Activated CD4-positive, alpha-beta T cell treated with anti-CD3 and anti-CD28 coated beads for 24 hours (primary cell): ENCODE data around the gene ETV3L.

ENCODE experiments used
- DNase-seq, 2 donors: peaks; one replicate each; pipeline ENCODE4 v3.0.0-alpha.2; 2020; ENCODE audit warnings: low read depth in 2 of 2

The ETV3L gene

DNA sequence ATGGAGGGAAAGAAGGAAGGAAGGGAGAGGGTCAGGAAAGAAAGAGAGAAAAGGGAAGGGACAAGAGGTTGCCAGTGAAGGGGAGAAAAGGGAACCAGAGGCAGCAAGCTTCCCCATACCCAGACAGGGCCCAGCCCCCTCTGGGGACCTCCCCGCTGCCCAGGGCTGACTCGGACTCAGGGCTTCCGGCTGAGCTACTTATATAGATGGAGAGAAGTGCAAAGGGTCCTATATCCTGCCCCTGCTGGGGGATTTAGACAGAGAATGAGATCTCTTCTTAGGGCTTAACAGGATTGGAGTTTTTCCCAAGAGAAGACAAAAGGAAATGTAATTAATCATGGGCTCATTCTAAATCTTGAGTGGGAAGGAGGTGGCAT is at the start of gene ETV3L:
Gene ETV3L (minus strand): TSS at position 176 of the 377 bp plus-strand sequence. CDS start 285 bp downstream, outside the sequence.
- DNase-seq = no peak

DNA sequence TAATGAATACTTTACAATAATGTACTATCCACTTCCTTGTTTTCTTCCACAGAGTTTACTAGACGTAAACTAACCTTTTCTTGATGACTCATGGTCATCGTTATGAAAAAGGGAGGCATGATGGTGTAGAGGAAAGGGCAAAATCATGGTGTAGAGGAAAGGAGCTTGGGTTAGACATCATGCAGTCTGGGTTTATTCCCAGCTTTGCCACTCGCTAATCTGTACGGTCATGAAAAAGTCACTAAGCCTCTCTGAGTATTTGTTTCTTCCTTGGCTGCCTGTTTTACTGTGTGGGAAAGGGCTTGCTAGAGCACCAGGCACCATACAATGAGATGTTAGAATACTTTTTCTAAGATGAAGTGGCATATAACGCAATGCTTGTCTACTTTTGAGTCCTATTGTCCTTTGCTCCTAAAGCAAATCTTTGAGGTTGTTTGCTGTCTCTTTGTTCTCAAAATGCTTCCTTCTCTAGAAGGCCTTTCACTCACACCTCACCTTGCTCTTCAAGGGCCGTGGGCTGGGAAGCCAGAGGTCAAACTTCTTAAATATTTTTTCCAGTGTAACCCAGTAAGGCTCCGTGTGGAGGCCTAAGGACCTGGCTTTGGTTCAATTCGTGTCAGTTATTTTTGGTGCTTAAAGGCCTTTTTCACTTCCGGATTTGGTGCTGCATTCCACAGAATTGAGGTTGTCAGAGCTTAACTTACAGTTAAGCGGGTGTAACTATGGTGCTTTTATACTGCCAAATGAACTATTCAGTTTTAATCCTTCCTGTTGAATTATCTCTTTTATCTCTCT is 48.5 kb upstream of the ETV3L start:
- DNase-seq = no peak

GRCh38 chr1:157147037-157147436 is 47.4 kb upstream of the ETV3L start:
- no peak for DNase-seq

DNA sequence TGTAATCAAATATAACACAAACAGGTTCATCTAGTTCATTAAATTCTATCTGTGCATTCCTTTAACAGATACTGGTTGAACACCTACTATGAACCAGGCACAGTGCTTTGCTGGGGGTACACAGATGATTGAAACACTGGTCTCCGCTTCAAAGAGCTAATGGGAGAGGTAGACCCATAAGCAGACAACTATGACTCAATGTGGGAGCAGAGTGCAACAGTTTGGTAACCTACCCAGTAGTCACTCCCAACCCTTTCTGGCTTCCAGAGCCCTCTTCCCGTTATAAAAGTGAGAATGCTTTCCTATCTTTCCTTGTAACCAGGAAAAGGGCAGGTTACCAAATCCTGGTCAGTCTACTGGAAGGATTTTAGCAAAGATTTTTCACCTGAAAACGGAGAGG is 46.6 kb upstream of the ETV3L start:
- DNase-seq = no peak

DNA sequence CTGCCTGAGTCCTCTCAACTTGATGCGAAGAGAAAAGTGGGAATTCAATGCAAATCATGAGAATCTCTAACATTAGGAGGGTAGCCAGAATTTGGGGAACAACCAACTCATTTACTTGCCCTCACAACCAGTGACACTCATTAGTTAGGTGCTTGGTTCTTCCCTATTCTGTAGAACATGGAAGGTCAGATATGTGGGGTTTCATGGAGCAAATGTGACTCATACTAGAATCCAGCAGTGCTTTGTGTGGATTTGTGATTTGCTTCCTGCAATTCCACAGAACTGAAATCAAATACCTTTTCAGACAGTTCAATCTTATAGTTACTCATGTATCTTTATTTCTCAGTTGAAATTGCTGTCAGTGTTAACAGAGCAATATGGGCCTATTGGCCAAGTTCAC is 45.5 kb upstream of the ETV3L start:
- no peak for DNase-seq

DNA sequence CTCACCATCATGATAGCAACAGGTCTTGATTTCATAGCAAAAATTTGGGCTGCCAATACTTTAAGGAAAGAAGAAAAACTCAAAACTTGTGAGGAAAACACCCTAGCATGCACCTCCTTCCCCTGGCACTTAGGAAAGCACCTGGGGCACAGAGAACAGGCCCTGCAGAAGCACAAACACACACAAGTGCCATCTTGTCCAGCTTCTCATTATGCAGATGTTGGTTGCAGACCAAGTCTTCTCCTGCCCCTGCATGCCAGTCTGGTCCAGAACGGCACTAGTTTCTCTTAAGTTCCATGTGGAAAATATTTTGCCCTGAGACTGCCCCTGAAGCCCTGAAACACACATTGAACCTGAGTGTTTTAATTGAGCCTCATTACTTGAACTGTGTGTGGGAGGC is 44.9 kb upstream of the ETV3L start:
- DNase-seq = no peak

GRCh38 chr1:157142765-157143423 is 43.3 kb upstream of the ETV3L start:
- no peak for DNase-seq

DNA sequence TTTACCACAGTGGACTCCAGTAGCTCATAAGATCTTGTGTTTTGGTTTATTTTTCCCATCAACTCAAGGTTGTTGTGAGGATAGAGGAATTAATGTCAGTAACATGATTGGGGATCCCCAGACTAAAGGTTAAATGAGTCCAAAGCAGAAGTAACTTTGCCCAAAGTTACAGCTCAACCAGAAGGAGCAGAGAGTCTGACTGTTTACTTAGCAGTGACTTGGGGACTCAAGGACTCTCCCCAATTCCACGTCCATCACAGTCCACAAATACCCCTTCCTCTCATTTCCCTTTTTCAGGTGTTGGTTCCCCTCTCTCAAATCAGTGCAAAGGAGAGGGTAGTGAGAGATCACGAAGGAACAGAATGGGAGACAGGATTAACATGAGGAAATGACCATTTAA is 42.6 kb upstream of the ETV3L start:
- no peak for DNase-seq

GRCh38 chr1:157141212-157141855 is 41.7 kb upstream of the ETV3L start:
- no peak for DNase-seq

DNA sequence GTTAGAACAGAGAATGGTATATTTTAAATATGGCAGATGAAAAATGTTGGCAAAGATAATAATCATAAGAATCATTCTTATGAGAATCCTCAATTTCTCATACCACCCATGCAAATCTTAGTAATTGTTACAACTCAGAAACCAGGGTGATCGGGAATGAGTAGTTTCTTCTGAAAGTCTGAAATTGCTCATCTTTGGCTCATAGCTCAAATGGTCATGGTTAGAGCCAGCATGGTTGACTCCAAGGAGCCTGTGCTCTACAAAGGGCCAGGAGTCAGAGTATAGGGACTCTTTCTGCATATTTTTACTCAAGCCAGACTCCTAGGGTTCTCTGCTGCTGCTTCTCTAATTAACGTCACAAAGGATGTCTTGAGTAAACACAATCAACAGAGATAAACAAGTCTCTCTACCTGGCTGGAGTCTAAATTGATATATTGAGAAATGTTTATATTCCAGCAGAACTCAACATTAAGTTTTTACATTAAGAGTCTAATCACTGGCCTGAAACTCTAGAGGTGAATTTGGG is 40.5 kb upstream of the ETV3L start:
- no peak for DNase-seq

DNA sequence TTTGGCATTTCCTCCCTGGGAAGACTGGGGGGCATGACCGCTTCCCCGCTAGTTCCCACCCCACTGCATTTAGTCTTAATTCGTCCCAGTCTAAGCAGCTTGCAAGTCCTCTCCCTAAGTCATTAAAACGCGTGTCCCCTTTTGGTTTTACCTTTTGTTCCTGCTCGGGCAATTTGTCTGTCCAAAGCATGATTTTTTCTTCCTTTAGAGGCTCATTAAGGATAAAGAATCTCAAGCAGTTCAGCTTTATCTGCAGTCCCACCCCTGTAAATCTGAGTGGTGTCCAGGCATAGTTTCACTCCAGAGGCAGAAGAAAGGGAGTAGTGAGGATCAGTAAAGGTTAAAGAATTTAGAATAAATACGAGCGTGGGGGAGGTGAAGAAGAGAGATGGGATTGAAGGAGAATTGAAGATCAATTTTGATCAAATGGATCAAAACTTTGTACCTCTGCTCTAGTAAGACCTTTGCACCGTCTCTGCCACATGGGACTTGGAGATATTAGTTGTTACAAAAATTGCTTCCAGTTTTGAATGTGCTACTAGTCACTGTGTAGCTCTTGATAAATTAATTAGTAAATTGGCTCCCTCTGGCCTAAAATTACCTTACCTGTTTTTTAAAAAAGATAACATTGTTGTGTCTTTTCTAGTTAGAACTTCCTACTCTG is 39.6 kb upstream of the ETV3L start:
- DNase-seq = no peak

- DNase-seq = peak; percentile 72 to 79
Measured at GRCh38 chr1:157138220-157139051, 38.8 kb upstream of the ETV3L start, which contains the start of gene ETV3. Gene ETV3 (minus strand): TSS chr1:157138395. CDS start chr1:157136352, 2,043 bp downstream.

DNA sequence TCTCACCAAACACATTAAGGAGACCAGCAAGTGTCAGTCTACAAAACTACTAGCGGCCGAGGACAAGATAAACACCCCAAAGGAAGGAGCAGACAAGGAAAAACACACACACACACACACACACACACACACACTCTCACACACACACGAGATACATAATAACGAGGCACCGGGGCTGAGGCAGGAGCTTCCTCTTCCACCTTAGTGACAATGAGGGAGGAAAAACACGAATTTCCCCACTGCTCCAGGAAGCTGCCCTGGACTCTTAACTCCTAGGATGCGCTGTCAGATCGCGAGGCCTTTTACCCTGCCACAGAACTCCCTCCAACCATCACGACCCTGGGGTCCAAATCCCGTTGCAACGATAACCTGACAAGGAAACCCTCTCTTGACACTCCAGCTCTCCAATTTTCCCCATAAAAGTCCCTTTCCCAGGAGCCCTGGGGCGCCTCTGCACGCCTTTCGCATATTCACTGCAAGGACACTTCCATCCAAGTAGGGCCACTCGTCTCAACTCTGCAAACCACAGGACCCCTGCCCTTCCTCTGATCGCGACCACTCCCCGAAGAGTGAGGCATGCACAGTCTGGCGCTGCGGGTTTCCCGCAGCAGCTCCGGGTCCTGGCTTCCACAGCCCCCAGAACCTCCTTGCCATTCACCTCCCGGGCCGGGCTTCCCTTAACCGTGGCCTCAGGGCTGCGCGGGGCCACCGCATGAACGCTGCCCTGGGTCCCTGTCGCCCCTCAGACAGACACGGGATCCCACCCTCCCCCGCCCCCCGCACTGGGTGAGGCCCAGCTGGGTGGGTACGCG is 38.0 kb upstream of the ETV3L start:
- DNase-seq = no peak

DNA sequence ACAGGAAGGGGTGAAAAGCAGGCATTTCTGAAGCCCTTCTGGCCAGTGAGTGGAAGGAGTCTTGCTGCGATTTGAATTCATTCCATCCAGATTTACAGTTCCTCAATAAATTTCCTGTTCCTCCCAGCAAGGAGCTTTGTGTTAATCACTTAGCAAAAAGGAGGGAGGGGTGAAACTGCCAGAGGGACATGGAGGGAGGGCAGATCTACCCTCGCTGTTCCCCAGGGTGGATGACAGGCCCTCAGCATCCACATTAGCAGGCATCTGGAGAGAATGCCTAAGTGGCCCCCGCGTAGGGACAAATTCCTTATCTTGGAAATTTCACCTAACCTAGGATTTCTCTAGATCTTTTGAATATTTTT is 37.4 kb upstream of the ETV3L start:
- DNase-seq = no peak

DNA sequence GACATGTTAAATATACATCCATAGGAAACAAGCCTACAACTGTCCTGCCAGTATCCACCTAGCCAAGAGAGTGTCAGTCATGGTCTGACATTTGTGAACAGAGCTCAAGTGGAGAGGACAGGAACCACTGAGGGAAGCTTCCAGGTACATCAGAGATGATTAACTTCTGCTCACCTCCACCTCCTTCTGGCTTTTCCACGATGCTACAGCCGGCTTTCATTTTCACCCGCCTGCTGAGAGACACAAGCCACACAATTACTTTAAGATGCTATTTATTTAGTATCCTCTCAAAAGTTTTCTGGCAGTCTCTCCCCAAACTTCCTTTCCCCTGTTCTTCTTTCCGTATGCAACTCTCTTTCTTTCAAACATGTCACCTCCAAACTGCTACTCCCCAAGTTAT is 36.5 kb upstream of the ETV3L start:
- no peak for DNase-seq

DNA sequence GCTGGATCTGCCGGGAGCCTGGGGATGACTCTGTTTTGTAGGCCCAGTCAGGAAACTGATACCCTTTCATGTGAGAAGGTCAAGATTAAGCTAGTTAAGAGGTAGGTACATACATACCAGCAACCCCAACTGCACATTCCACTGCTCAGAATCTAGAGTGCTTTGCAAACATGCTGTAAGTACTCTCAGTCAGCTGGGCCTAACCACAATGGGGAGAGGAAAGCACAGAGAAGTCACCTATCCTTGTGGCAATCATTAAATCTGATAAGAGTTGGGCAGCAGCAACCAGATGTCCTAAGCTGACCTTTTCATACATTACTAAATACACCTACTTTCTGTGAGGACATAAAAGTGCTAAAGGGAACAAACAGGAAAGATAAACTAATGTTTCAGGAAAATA is 36.0 kb upstream of the ETV3L start:
- DNase-seq = no peak

DNA sequence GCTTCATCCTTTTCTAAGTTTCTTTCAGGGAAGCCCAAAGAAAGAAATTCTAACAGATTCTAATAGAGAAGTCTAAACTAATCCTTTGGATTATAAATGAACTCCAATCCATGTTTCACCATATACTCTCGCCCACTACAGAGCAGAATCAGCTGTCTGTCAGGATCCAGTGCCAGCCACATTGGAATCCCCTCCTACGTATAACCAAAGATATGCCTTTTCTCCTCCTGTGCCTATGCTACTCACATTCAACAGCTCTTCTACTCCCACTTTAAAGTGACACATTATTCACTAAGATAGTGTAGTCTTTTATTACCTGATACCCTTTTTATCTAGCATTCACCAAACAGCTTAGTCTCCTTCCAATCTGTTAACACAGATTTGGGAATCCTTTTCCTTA is 35.5 kb upstream of the ETV3L start:
- DNase-seq = no peak

DNA sequence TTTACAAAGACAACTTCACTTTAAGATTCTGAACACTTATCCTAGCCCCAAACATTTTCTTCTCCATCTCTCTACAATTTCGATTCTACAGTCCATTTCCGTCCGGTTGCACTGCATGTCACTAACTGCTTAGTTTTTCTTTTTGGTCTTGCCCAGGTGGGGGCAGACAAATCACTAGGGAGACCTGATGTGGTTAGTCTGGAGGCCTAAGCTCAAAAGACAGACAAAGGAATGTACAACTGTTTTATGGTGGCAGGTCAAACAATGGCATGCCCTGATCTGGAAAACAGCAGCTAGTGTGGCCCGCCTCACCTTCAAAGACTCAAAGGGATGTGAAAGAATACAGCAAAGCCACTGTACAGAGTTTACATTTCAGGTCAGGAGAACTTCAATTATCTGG is 34.8 kb upstream of the ETV3L start:
- no peak for DNase-seq

DNA sequence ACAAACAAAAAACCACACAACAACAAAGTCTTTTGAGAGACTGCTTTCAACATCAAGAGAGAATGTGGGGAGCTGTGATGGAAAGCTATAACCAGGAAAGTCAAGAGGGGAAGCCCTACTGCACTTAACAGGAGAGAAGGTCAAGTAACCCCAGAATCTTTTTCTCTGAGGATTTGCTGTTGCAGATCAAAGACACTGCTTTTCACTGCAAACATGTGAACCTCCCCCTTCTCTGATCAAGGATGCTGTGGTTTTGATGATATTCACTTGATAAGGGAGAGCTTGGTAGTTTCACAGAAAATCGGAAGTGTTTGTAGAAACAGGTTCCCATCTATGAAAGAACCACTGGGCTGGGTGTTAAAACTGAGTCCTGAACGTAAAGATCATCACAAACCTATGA is 33.8 kb upstream of the ETV3L start:
- DNase-seq = no peak

- no peak for DNase-seq
Measured at GRCh38 chr1:157132616-157133167, 33.1 kb upstream of the ETV3L start.
